ENCODE data around the gene CTNNAL1. TPM values are rescaled to one million over a fixed set of nuclear protein-coding genes. Genes with fewer than 3 reads are reported as not detected.

CTNNAL1 gene
- total and polyA plus RNA-seq, 9 of the 15 experiments (the other 6 are each of a cell fraction or from before 2014, with no cell fraction given): 23.2 to 78.0 (median 46.7) TPM

DNA sequence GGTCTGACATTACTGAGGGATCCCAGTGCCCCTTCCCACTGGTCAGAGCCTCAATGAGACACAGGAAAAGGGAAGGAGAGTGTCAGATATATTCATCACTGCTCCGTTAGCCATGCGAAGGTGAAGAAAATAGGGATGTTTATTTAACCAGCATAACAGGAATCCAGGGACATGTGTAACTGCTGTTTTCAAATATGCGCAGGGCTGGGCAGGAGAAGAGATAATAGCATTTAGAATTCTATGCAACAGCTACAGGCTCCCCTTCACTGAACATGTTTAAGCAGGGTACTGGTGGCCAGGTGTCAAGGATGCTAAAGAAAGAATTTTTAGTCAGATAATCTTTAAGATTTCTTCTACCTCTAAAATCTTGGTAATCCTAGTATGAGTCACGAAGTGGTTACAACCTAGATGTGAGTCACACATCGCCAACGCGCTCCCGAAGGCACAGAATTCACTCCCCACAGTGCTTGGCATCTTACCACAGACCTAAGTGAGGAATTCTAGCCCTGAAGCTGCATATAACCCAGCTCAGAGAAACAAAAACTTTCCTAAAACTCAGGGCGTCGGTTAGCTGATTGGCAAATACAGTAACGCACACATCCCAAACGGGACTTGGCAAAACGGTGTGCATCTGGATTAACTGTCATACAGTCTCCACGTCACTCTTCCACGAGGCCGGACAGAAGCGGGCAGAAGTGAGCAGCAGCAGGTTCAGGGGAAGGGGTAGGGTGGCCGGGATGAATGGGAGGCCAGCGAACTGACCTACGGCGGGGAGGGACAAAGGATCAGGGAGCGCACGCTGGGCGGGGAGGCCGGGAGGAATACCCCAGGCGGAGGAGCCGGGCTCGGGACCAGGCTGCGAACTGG is 1.1 kb downstream of the CTNNAL1 start (continued):
- TF ChIP-seq CEBPZ (IDR thresholded peaks at IDR 0.05; ENCODE audit: borderline replicate concordance, low read depth, low read length): no peak
- TF ChIP-seq ARHGAP35 (IDR thresholded peaks at IDR 0.05; ENCODE audit: partially characterized antibody): no peak
- TF ChIP-seq TRIM25 (IDR thresholded peaks at IDR 0.05; ENCODE audit: borderline replicate concordance): no peak
- TF ChIP-seq FOSL1 (tag; conservative IDR thresholded peaks at IDR 0.05): peak; percentile 92
- TF ChIP-seq CHD4 (IDR thresholded peaks at IDR 0.05; ENCODE audit: insufficient read depth, insufficient replicate concordance, low read depth, low read length, poor library complexity, severe bottlenecking): no peak
- no peak for TF ChIP-seq GTF2F1 (IDR thresholded peaks at IDR 0.05; ENCODE audit: low read depth, low read length)
- TF ChIP-seq HOXB6 (CRISPR knock-in tag; IDR thresholded peaks at IDR 0.05; ENCODE audit: borderline replicate concordance): no peak
- no peak for TF ChIP-seq SNRNP70 (optimal IDR thresholded peaks at IDR 0.05; ENCODE audit: low read depth, low read length)
- no peak for TF ChIP-seq ZNF232 (CRISPR knock-in tag; IDR thresholded peaks at IDR 0.05)
- no peak; the same call in 1 of the 2 replicates for TF ChIP-seq FOXK1 (CRISPR knock-in tag; IDR thresholded peaks at IDR 0.05; ENCODE audit: borderline replicate concordance)
- no peak for TF ChIP-seq PYGO2 (tag; IDR thresholded peaks at IDR 0.05)
- TF ChIP-seq ZNF586 (CRISPR knock-in tag; conservative IDR thresholded peaks at IDR 0.05): no peak
- TF ChIP-seq, protein P1, sequence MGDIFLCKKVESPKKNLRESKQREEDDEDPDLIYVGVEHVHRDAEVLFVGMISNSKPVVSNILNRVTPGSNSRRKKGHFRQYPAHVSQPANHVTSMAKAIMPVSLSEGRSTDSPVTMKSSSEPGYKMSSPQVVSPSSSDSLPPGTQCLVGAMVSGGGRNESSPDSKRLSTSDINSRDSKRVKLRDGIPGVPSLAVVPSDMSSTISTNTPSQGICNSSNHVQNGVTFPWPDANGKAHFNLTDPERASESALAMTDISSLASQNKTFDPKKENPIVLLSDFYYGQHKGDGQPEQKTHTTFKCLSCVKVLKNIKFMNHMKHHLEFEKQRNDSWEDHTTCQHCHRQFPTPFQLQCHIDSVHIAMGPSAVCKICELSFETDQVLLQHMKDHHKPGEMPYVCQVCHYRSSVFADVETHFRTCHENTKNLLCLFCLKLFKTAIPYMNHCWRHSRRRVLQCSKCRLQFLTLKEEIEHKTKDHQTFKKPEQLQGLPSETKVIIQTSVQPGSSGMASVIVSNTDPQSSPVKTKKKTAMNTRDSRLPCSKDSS (IDR thresholded peaks at IDR 0.05; ENCODE audit: low read depth, partially characterized antibody): no peak
- no peak for TF ChIP-seq ELF2 (CRISPR knock-in tag; IDR thresholded peaks at IDR 0.05)
- TF ChIP-seq COPS2 (conservative IDR thresholded peaks at IDR 0.05): no peak
- no peak for TF ChIP-seq OTX1 (CRISPR knock-in tag; IDR thresholded peaks at IDR 0.05)
- TF ChIP-seq RCOR1 (IDR thresholded peaks at IDR 0.05; ENCODE audit: borderline replicate concordance in 1 of 2, low read depth in 2 of 2, low read length in 2 of 2): no peak
- no peak for TF ChIP-seq ZNF174 (CRISPR knock-in tag; IDR thresholded peaks at IDR 0.05)
- TF ChIP-seq TBL1XR1 (IDR thresholded peaks at IDR 0.05; ENCODE audit: low read length in 2 of 2): no peak
- no peak for TF ChIP-seq CBX8 (IDR thresholded peaks at IDR 0.05; ENCODE audit: borderline replicate concordance, extremely low read depth, low read depth, low read length, poor library complexity, severe bottlenecking)
- TF ChIP-seq PURB (CRISPR knock-in tag; IDR thresholded peaks at IDR 0.05; ENCODE audit: low read depth): no peak
